GM21367 (cell line): ENCODE measurements around the gene OR52H1.

ENCODE experiments used
- ATAC-seq: cut with Tn5 transposase; IDR thresholded peaks from one replicate; pipeline ENCODE4 v1.9.1; 2021; ENCODE audit not compliant: unreplicated experiment

OR52H1 gene

GRCh38 chr11:5534046-5534445 lies 14.3 kb downstream of the OR52H1 start:
- no peak for ATAC-seq

GRCh38 chr11:5531053-5531831 lies 17.1 kb downstream of the OR52H1 start:
- ATAC-seq = no peak

- no peak for ATAC-seq
Measured at GRCh38 chr11:5528495-5528894, 19.8 kb downstream of the OR52H1 start.

DNA sequence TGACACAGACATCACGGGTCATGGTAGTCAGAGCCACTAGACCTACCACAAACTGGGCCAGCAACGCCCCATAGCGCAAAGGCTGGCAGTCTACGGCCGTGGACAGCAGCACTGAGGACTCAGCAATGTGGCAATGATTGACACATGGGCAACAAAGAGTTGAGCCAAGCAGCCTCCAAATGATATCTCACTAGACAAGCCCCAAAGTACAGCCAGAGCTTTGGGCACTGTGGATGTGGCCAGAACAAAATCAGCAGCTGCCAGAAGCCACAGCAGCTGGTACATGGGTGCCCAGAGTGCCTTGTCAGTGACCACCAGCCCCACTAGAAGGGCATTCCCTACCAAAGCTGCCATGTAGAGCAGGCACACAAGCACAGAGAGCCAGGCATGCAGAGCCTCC lies 20.6 kb downstream of the OR52H1 start:
- ATAC-seq = no peak

DNA sequence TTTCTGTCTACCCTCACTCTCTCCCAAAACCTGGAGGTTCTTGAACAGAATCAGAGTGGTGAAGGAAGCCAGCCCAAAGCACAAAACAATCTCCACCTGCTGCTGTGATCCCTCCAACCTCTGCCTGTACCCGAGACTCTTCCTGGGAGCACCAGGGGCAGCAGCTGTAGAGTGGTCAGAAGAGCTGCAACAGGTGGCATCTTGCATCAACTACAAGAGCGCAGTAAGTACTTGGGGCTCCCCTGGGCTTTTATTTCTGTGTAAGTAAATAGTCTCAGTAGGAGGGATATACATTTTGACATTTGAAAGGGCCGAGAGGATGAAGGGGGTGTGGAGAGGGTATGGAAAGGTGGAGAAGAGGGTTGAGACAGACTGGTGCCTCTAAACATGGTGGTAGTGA lies 23.6 kb downstream of the OR52H1 start:
- ATAC-seq = no peak

GRCh38 chr11:5522308-5522707 lies 26.0 kb downstream of the OR52H1 start:
- no peak for ATAC-seq

GRCh38 chr11:5521540-5521939 lies 26.8 kb downstream of the OR52H1 start:
- no peak for ATAC-seq

DNA sequence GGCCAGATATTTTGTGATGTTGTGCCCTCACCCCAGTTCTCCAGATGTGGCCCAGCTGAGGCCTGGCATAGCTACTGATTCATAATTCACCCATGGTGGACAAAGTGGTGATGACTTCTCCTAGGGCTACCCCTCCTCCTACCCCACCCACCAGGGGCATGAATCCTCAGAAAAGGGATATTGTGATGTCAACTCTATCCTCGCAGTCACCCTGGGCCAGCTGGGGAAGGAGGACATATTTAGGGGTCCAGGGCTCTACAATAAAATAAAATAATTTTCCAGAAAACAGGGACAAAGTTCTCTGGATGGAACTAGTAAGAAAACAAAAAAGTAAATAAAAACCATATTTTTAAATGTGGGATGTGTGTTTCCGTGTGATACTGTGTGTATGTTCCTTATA lies 31.7 kb downstream of the OR52H1 start, which contains the start of gene UBQLNL:
UBQLNL (minus strand) TSS at position 101 of the 400 bp plus-strand sequence. CDS start 258 bp downstream, outside the sequence.
- no peak for ATAC-seq

- ATAC-seq = no peak
Measured at GRCh38 chr11:5514841-5515240, 33.5 kb downstream of the OR52H1 start.

- ATAC-seq = no peak
Measured at GRCh38 chr11:5509803-5510202, 38.5 kb downstream of the OR52H1 start, which contains the start of gene UBQLN3. Gene UBQLN3, minus strand, starts transcription at chr11:5509957. Its CDS starts 399 bp downstream, at chr11:5509558.

- no peak for ATAC-seq
Measured at GRCh38 chr11:5508605-5509004, 39.7 kb downstream of the OR52H1 start.

GRCh38 chr11:5507933-5508305 lies 40.4 kb downstream of the OR52H1 start:
- ATAC-seq = no peak

DNA sequence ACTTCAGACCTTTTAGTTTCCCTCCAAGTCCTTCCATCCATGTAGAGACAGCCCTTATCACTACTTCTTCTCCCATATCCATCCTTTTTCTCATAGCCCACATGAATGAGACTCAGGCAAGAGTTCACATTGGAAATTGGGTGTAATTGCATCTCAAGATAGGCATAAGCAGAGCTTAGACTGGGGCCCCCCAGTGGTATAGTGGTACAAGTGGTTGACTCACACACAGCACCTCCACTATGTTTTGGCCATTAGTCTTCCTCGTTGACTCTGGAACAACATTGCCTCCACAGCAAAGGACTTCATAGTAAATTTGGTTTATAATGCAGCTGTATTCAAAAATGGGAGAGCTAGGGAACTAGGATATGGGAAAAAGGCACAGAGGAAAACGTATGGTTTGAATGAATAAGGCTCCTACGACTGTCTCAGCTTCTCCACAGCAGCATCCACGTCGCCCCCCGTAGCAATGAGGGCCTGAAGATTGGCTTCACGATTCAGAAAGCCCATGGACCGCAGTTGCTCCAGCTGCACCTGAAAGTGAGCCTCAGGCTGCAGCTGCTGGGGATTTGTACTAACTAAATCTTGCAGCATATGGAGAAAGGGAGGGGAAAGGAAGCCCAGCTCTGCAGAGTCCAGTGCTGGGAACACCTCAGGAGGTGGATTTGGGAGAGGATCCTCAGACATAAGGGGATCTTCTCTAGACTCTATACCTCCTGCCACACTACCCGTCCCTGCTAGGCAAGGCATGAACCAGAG lies 41.0 kb downstream of the OR52H1 start:
- no peak for ATAC-seq

GRCh38 chr11:5505363-5506048 lies 42.8 kb downstream of the OR52H1 start:
- ATAC-seq = no peak

GRCh38 chr11:5504403-5504921 lies 43.9 kb downstream of the OR52H1 start:
- no peak for ATAC-seq

DNA sequence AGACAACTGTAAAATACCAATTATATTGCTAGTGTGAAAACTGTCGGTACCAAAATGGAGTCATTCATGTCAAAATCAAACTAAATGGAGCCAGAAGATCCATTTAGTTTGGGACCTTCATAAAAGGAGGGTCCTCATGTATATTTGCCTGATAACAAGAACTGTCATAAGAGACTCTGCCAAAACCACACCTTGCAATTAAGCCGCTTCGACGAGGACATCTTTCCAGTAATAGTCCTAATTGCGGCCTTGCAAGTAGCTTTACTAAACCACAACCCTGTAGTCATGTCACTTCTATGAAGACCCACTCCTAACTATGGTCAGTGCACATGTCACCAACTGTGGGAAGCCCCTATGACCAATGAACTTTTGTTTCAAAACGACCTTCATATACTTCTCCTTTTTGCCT lies 47.9 kb downstream of the OR52H1 start:
- ATAC-seq = no peak

- ATAC-seq = no peak
Measured at GRCh38 chr11:5499671-5500070, 48.7 kb downstream of the OR52H1 start.
